Activated CD4-positive, alpha-beta memory T cell treated with anti-CD3 and anti-CD28 coated beads for 36 hours (primary cell): ENCODE results near the gene TRIAP1. TPM values are rescaled to one million over a fixed set of nuclear protein-coding genes. Genes with fewer than 3 reads are reported as not detected.
"Not testable (repeated sequence)": the region's sequence is repeated elsewhere in the genome, so short reads cannot be mapped to it uniquely, and the experiment has no call there.

Experiments used
- CTCF ChIA-PET: fragments of 350-600 bp; sonication (Branson Sonifier 250); formaldehyde crosslinking; loops from one replicate; lab custom pipeline; 2021; ENCODE audit warnings: antibody characterized with exemption, inconsistent platforms; lab: Charles Lee
- POLR2A ChIA-PET: fragments of 350-600 bp; sonication (Branson Sonifier 250); formaldehyde crosslinking; loops from one replicate; lab custom pipeline; 2021; ENCODE audit warnings: antibody characterized with exemption; lab: Charles Lee
- DNase-seq: peaks from one replicate; pipeline ENCODE4 v3.0.0-alpha.2; 2020
- H3K27ac Mint-ChIP-seq: one replicate; pipeline ENCODE4 v1.8.0; 2021; ENCODE audit warnings: mixed read lengths
- H3K27me3 Mint-ChIP-seq: one replicate; pipeline ENCODE4 v1.8.0; 2021; ENCODE audit warnings: mixed read lengths
- H3K36me3 Mint-ChIP-seq: one replicate; pipeline ENCODE4 v1.8.0; 2021; ENCODE audit warnings: mixed read lengths
- H3K4me1 Mint-ChIP-seq: one replicate; pipeline ENCODE4 v1.8.0; 2021; ENCODE audit warnings: low read depth, mixed read lengths
- H3K4me3 Mint-ChIP-seq: one replicate; pipeline ENCODE4 v1.8.0; 2021; ENCODE audit warnings: mild to moderate bottlenecking, mixed read lengths
- H3K9me3 Mint-ChIP-seq: one replicate; pipeline ENCODE4 v1.8.0; 2021; ENCODE audit warnings: mixed read lengths
- intact Hi-C: fragments of 100-400 bp; cut with micrococcal nuclease; formaldehyde crosslinking; loops from one replicate; pipeline ENCODE4 v1.15.1; 2023
- total RNA-seq, 2 experiments: library from RNA; stranded (reverse); gene quantifications; one replicate each; pipeline ENCODE4 v1.2.3, GENCODE V29; 2021

Gene TRIAP1
- total RNA-seq, 2 experiments from 2014 or later: 32.2 to 34.6 TPM

DNA sequence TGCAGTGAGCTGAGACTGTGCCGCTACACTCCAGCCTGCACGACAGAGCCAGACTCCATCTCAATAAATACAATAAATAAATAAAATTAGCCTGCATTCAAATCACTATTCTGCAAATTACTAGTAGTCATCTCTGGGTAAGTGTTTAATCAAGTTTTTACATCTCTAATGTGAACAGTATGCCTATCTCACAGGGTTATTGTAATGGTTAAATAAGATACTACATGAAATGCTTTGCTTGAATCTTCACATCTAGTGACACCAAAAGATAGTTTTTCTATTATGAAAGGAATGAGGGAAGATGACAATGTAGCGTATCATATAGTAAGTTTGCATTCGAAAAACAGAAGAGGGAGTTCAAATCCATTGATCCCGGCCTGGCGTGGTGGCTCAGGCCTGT lies 21.3 kb upstream of the TRIAP1 start:
- ChIA-PET POLR2A (interaction anchor here (1.4 to 2.8 kb wide), 4 partner anchors 21 to 266 kb away, joined by 4 to 13 read pairs (median 8); partner anchors contain the start of genes DYNLL1, GATC, RNU4-2 and RPLP0), CTCF (interaction anchor here (1.2 to 7.5 kb wide), 8 partner anchors 12 to 112 kb away, joined by 3 to 97 read pairs (median 6); no protein-coding TSS in a partner anchor)
- Mint-ChIP-seq H3K4me3 (no peak overlapping the region), H3K27ac (no peak overlapping the region), H3K36me3 (peaks cover 31% of the 10 kb centered on the region), H3K4me1 (peaks cover 31% of the 10 kb centered on the region), H3K27me3 (no peaks in the 10 kb centered on the region), H3K9me3 (no peaks in the 10 kb centered on the region)
- no peak for DNase-seq
- intact Hi-C loops: no loop called here

GRCh38 chr12:120466560-120467315 lies 20.6 kb upstream of the TRIAP1 start:
- intact Hi-C loops: no loop called here
- Mint-ChIP-seq H3K27ac (no peak overlapping the region), H3K27me3 (no peaks in the 10 kb centered on the region), H3K36me3 (peaks cover 38% of the 10 kb centered on the region), H3K9me3 (no peaks in the 10 kb centered on the region), H3K4me3 (no peak overlapping the region), H3K4me1 (peaks cover 31% of the 10 kb centered on the region)
- DNase-seq: peak; percentile 66
- CTCF ChIA-PET: interaction anchor here (0.6 to 7.5 kb wide), 16 partner anchors 11 to 787 kb away, joined by 3 to 97 read pairs (median 4); partner anchors contain the start of gene RNF10
- POLR2A ChIA-PET: interaction anchor here (0.6 to 1.2 kb wide), 2 partner anchors 14 to 39 kb away, joined by 3 to 4 read pairs; no protein-coding TSS in a partner anchor

- Mint-ChIP-seq H3K27me3 (no peaks in the 10 kb centered on the region), H3K36me3 (peaks cover 41% of the 10 kb centered on the region), H3K9me3 (no peaks in the 10 kb centered on the region), H3K4me1 (peaks cover 31% of the 10 kb centered on the region), H3K4me3 (no peak overlapping the region), H3K27ac (peak overlapping the region; percentile 20)
- POLR2A ChIA-PET: interaction anchor here (1.2 kb wide), 1 partner anchor 13 kb away, joined by 3 read pairs; no protein-coding TSS in a partner anchor
- intact Hi-C loops: no loop called here
- DNase-seq: no peak
- CTCF ChIA-PET: interaction anchor here (0.7 to 7.5 kb wide), 9 partner anchors 11 to 503 kb away, joined by 3 to 97 read pairs (median 6); partner anchors contain the start of gene RNF10
Observed at GRCh38 chr12:120465756-120466155, 19.6 kb upstream of the TRIAP1 start.

GRCh38 chr12:120463712-120464111 lies 17.5 kb upstream of the TRIAP1 start:
- ChIA-PET POLR2A (interaction anchor here (0.6 kb wide), 1 partner anchor 16 kb away, joined by 3 read pairs; no protein-coding TSS in a partner anchor), CTCF (interaction anchor here (0.6 to 7.5 kb wide), 5 partner anchors 8 to 107 kb away, joined by 3 to 97 read pairs (median 4); no protein-coding TSS in a partner anchor)
- peaks cover 53% of the 10 kb centered on the region for H3K36me3 Mint-ChIP-seq
- H3K9me3 Mint-ChIP-seq: no peaks in the 10 kb centered on the region
- no peak for DNase-seq
- intact Hi-C loops: no loop called here
- H3K27me3 Mint-ChIP-seq: no peaks in the 10 kb centered on the region
- H3K4me3 Mint-ChIP-seq: no peak overlapping the region
- peaks cover 26% of the 10 kb centered on the region for H3K4me1 Mint-ChIP-seq
- H3K27ac Mint-ChIP-seq: no peak overlapping the region

GRCh38 chr12:120462099-120462640 lies 16.0 kb upstream of the TRIAP1 start:
- DNase-seq: no peak
- H3K9me3 Mint-ChIP-seq: no peaks in the 10 kb centered on the region
- intact Hi-C loops: no loop called here
- no peaks in the 10 kb centered on the region for H3K27me3 Mint-ChIP-seq
- ChIA-PET POLR2A (no interaction called here), CTCF (interaction anchor here (0.5 kb wide), 1 partner anchor 95 kb away, joined by 3 read pairs; no protein-coding TSS in a partner anchor)
- peaks cover 55% of the 10 kb centered on the region for H3K36me3 Mint-ChIP-seq
- H3K27ac Mint-ChIP-seq: no peak overlapping the region
- H3K4me3 Mint-ChIP-seq: no peak overlapping the region
- peaks cover 16% of the 10 kb centered on the region for H3K4me1 Mint-ChIP-seq

DNA sequence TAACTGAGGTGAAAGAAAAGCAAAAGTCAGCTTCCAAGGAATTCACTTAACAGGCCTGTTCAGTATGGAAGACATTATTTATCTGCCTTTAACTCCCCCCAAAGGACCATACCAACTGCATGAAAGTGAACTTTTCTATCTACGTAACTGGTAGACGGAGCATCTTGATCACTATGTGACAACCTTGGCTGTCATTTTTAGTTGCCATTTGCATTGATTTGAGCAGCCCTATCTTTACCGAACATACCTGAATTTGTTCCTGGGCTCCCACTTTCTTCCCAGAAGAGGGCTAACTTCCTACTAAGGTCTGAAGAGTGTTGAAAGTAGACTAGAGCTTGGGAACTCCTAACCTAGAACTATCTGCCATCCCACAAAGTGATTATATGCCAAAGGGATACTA lies 14.0 kb upstream of the TRIAP1 start:
- no peak for DNase-seq
- Mint-ChIP-seq H3K36me3 (peaks cover 57% of the 10 kb centered on the region), H3K9me3 (no peaks in the 10 kb centered on the region), H3K4me1 (peaks cover under 1% of the 10 kb centered on the region), H3K27ac (peak overlapping the region; percentile 5), H3K27me3 (no peaks in the 10 kb centered on the region), H3K4me3 (no peak overlapping the region)
- intact Hi-C loops: no loop called here
- ChIA-PET POLR2A (no interaction called here), CTCF (interaction anchor here (1.1 to 11.8 kb wide), 3 partner anchors 7 to 232 kb away, joined by 3 to 97 read pairs (median 3); partner anchors contain the start of gene SRSF9)

GRCh38 chr12:120457133-120457532 lies 10.9 kb upstream of the TRIAP1 start:
- intact Hi-C loops: no loop called here
- no peaks in the 10 kb centered on the region for H3K27me3 Mint-ChIP-seq
- H3K9me3 Mint-ChIP-seq: no peaks in the 10 kb centered on the region
- no peak overlapping the region for H3K4me3 Mint-ChIP-seq
- peaks cover 31% of the 10 kb centered on the region for H3K36me3 Mint-ChIP-seq
- no peak for DNase-seq
- ChIA-PET CTCF (interaction anchor here (0.7 to 11.8 kb wide), 6 partner anchors 10 to 38 kb away, joined by 3 to 97 read pairs (median 4); partner anchors contain the start of gene SRSF9), POLR2A (interaction anchor here (1.5 to 1.9 kb wide), 2 partner anchors 13 to 59 kb away, joined by 3 to 6 read pairs; partner anchors contain the start of gene SRSF9)
- H3K4me1 Mint-ChIP-seq: peaks cover 12% of the 10 kb centered on the region
- peak overlapping the region; percentile 28 for H3K27ac Mint-ChIP-seq

- no peaks in the 10 kb centered on the region for H3K27me3 Mint-ChIP-seq
- H3K4me3 Mint-ChIP-seq: no peak overlapping the region
- POLR2A ChIA-PET: interaction anchor here (0.6 to 0.7 kb wide), 2 partner anchors 322 to 442 kb away, joined by 4 to 6 read pairs; no protein-coding TSS in a partner anchor
- CTCF ChIA-PET: interaction anchor here (0.6 to 11.8 kb wide), 2 partner anchors 12 to 25 kb away, joined by 3 to 97 read pairs; partner anchors contain the start of gene SRSF9
- H3K4me1 Mint-ChIP-seq: peaks cover 12% of the 10 kb centered on the region
- intact Hi-C loops: no loop called here
- no peak for DNase-seq
- no peak overlapping the region for H3K27ac Mint-ChIP-seq
- peaks cover 26% of the 10 kb centered on the region for H3K36me3 Mint-ChIP-seq
- no peaks in the 10 kb centered on the region for H3K9me3 Mint-ChIP-seq
Observed at GRCh38 chr12:120455302-120455701, 9.1 kb upstream of the TRIAP1 start.

GRCh38 chr12:120453977-120454376 lies 7.8 kb upstream of the TRIAP1 start:
- H3K27ac Mint-ChIP-seq: no peak overlapping the region
- peaks cover 24% of the 10 kb centered on the region for H3K36me3 Mint-ChIP-seq

DNA sequence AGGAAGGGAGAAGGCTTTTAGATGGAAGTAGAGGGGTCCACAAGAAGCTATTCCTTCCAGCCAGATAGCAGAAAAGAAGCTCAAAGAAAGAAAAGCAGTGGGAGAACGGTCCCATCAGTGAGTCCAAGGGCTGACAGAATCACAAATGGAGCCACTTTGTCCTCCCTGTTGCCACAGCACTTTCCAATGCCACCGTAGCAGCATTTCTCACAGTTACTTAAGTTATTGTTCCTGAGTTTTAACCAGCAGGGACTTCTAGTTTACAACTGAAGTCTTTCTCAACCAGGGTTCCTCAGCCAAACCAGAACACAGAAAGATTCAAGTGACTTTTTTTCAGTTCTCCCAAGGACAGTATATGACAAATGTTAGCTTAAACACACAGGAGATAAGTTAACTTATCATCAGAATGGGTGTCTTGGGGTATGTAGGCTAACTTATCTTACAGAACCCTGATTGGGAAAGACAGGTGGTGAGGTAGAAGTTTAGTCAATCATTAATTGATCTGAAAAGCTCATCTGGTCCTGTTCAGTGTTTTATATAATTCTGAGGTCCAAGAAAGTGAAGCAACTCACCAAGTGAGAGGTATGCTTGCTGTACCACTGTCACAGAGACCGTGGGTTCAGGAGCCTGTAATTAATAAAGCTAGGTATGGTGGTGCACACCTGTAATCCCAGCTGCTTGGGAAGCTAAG lies 7.0 kb upstream of the TRIAP1 start:
- ChIA-PET CTCF (interaction anchor here (0.9 to 11.8 kb wide), 5 partner anchors 9 to 15 kb away, joined by 3 to 97 read pairs (median 5); partner anchors contain the start of genes COX6A1 and SRSF9), POLR2A (interaction anchor here (0.7 to 0.8 kb wide), 2 partner anchors 13 to 15 kb away, joined by 3 read pairs; no protein-coding TSS in a partner anchor)
- Mint-ChIP-seq H3K9me3 (no peaks in the 10 kb centered on the region), H3K27ac (peak overlapping the region; percentile 69), H3K4me3 (no peak overlapping the region), H3K27me3 (no peaks in the 10 kb centered on the region), H3K36me3 (peaks cover 21% of the 10 kb centered on the region), H3K4me1 (peaks cover 16% of the 10 kb centered on the region)
- intact Hi-C loops: no loop called here
- no peak for DNase-seq

More at GRCh38 chr12:120453977-120454376, 7.8 kb upstream of the TRIAP1 start:
- no peak for DNase-seq
- H3K27me3 Mint-ChIP-seq: no peaks in the 10 kb centered on the region
- ChIA-PET CTCF (interaction anchor here (0.8 to 11.8 kb wide), 5 partner anchors 9 to 35 kb away, joined by 3 to 97 read pairs (median 5); partner anchors contain the start of genes COX6A1 and SRSF9), POLR2A (no interaction called here)
- no peak overlapping the region for H3K4me3 Mint-ChIP-seq
- peaks cover 15% of the 10 kb centered on the region for H3K4me1 Mint-ChIP-seq
- intact Hi-C loops: loop anchor here (1.0 kb wide), 1 partner anchor 15 kb away; the partner anchor contains the start of gene SRSF9
- H3K9me3 Mint-ChIP-seq: no peaks in the 10 kb centered on the region

DNA sequence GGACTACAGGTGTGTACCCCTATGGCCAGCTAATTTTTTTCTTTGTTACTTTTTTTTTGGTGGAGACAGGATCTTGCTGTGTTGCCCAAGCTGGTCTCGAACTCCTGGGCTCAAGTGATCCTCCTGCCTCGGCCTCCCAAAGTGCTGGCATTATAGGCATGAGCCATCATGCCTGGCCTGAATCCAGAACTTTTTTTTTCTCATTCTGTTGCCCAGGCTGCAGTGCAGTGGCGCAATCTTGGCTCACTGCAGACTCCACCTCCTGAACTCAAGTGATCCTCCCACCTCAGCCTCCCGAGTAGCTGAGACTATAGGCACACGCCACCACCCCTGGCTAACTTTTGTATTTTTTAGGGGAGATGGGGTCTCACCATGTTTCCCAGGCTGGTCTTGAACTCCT lies 6.3 kb upstream of the TRIAP1 start:
- H3K4me3 Mint-ChIP-seq, DNase-seq, H3K27ac Mint-ChIP-seq, H3K27me3 Mint-ChIP-seq, H3K9me3 Mint-ChIP-seq, intact Hi-C loops: not testable (repeated sequence)
- Mint-ChIP-seq H3K4me1 (peaks cover 22% of the 10 kb centered on the region), H3K36me3 (peaks cover 21% of the 10 kb centered on the region)
- CTCF ChIA-PET: interaction anchor here (0.6 to 11.8 kb wide), 5 partner anchors 8 to 267 kb away, joined by 3 to 97 read pairs (median 5); partner anchors contain the start of genes COX6A1 and SRSF9
- POLR2A ChIA-PET: interaction anchor here (0.6 kb wide), 1 partner anchor 91 kb away, joined by 3 read pairs; no protein-coding TSS in a partner anchor
